Uterus (tissue), 2 donors: Measurements from ENCODE around the gene SYPL1.

ENCODE experiments used
- CTCF ChIP-seq, 4 experiments: fragments of 200-600 bp in 2 of 4; fragments of 450-650 bp in 2 of 4; sonication (generic) in 2 of 4; IDR thresholded peaks; one replicate each; pipeline ENCODE4 v1.5.1; 2016 to 2019; ENCODE audit warnings: antibody characterized with exemption in 4 of 4, mild to moderate bottlenecking in 2 of 4, moderate library complexity in 1 of 4
- POLR2A ChIP-seq, 2 donors: fragments of 450-650 bp; IDR thresholded peaks; one replicate each; pipeline ENCODE4 v1.6.1; 2016; ENCODE audit warnings: antibody characterized with exemption in 2 of 2, mild to moderate bottlenecking in 1 of 2, moderate library complexity in 1 of 2

GRCh38 chr7:106092204-106092603 lies 19.9 kb downstream of the SYPL1 start:
- TF ChIP-seq POLR2A (IDR thresholded peaks at IDR 0.05) = no peak
- TF ChIP-seq CTCF (IDR thresholded peaks at IDR 0.05) = no peak
